ENCODE measurements around the gene SNED1.

SNED1 gene

GRCh38 chr2:240998995-240999791 lies 775 bp downstream of the SNED1 start:
- Histone ChIP-seq H3K9ac (ENCODE audit: low read depth, low read length, poor library complexity, severe bottlenecking) (no peak overlapping the region), H2AFZ (ENCODE audit: low read length) (no peak overlapping the region), H3K4me3 (ENCODE audit: low read length, poor library complexity, severe bottlenecking) (no peak overlapping the region), H3F3A (ENCODE audit: low read depth) (no peaks in the 10 kb centered on the region), H3K4me2 (ENCODE audit: low read depth, low read length, poor library complexity, severe bottlenecking) (no peak overlapping the region), H4K20me1 (ENCODE audit: insufficient read depth, low read length, poor library complexity, severe bottlenecking) (no peaks in the 10 kb centered on the region), H3K9me2 (replicated peaks; ENCODE audit: low read depth, low read length) (no peaks in the 10 kb centered on the region), H3K9me3 (ENCODE audit: insufficient read depth, low read depth, low read length) (peaks cover 19% of the 10 kb centered on the region; the same call in 1 of the 2 replicates), H3K79me2 (ENCODE audit: insufficient read depth, low read length) (no peaks in the 10 kb centered on the region), H3K27me3 (ENCODE audit: insufficient read depth, low read length, poor library complexity, severe bottlenecking) (no peaks in the 10 kb centered on the region), H3K36me3 (ENCODE audit: insufficient read depth, low read length) (no peaks in the 10 kb centered on the region), H3K4me1 (ENCODE audit: insufficient read depth, low read length, poor library complexity, severe bottlenecking) (no peaks in the 10 kb centered on the region)
- TF ChIP-seq, protein P1, sequence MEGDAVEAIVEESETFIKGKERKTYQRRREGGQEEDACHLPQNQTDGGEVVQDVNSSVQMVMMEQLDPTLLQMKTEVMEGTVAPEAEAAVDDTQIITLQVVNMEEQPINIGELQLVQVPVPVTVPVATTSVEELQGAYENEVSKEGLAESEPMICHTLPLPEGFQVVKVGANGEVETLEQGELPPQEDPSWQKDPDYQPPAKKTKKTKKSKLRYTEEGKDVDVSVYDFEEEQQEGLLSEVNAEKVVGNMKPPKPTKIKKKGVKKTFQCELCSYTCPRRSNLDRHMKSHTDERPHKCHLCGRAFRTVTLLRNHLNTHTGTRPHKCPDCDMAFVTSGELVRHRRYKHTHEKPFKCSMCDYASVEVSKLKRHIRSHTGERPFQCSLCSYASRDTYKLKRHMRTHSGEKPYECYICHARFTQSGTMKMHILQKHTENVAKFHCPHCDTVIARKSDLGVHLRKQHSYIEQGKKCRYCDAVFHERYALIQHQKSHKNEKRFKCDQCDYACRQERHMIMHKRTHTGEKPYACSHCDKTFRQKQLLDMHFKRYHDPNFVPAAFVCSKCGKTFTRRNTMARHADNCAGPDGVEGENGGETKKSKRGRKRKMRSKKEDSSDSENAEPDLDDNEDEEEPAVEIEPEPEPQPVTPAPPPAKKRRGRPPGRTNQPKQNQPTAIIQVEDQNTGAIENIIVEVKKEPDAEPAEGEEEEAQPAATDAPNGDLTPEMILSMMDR (conservative IDR thresholded peaks at IDR 0.05; ENCODE audit: low read length), result no peak
- no peak for TF ChIP-seq EZH2phosphoT487 (IDR thresholded peaks at IDR 0.05; ENCODE audit: borderline replicate concordance)

DNA sequence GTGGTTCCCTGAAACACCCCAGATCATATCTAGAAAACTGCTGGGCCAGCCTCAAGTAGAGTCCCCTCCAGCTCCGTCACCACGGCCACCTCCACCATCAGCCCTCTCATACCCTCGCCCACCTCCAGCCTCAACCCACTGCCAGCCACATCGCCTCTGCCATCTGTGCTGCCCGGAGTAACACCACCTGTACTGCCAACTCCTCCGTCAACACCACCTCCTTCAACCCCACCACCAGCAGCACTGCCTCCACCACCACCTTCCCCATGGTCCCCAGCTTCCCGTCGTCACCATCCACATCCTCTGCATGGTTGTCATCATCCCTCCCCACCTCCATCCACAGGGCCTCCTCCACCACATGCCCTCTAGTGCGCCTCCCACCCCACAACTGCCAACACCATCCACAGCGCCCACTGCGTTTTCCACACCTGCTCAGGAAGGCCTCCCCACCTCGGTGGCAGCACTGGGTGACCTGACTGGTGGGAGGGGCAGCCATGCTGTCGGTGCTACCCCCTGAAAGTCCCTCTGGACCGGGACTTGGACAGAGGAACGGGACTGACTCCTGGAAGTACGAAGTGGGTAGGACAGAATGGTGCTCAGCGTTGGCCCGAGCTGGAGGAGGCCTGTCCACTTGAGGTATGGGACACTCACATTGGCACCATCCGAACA lies 1.6 kb downstream of the SNED1 start:
- TF ChIP-seq, protein P1 (conservative IDR thresholded peaks at IDR 0.05; ENCODE audit: low read length), result no peak
- no peak for TF ChIP-seq EZH2phosphoT487 (IDR thresholded peaks at IDR 0.05; ENCODE audit: borderline replicate concordance)
- no peaks in the 10 kb centered on the region for H3K9me2 ChIP-seq (replicated peaks; ENCODE audit: low read depth, low read length)
- no peak overlapping the region for H2AFZ ChIP-seq (ENCODE audit: low read length)
- H3K4me2 ChIP-seq (ENCODE audit: low read depth, low read length, poor library complexity, severe bottlenecking), result no peak overlapping the region
- no peaks in the 10 kb centered on the region for H3K27me3 ChIP-seq (ENCODE audit: insufficient read depth, low read length, poor library complexity, severe bottlenecking)
- H3K79me2 ChIP-seq (ENCODE audit: insufficient read depth, low read length), result no peaks in the 10 kb centered on the region
- no peak overlapping the region for H3K4me3 ChIP-seq (ENCODE audit: low read length, poor library complexity, severe bottlenecking)
- H3F3A ChIP-seq (ENCODE audit: low read depth), result no peaks in the 10 kb centered on the region
- no peaks in the 10 kb centered on the region for H3K36me3 ChIP-seq (ENCODE audit: insufficient read depth, low read length)
- no peak overlapping the region for H3K9ac ChIP-seq (ENCODE audit: low read depth, low read length, poor library complexity, severe bottlenecking)
- no peaks in the 10 kb centered on the region for H3K4me1 ChIP-seq (ENCODE audit: insufficient read depth, low read length, poor library complexity, severe bottlenecking)
- H4K20me1 ChIP-seq (ENCODE audit: insufficient read depth, low read length, poor library complexity, severe bottlenecking), result no peaks in the 10 kb centered on the region
- peaks cover 19% of the 10 kb centered on the region; the same call in 1 of the 2 replicates for H3K9me3 ChIP-seq (ENCODE audit: insufficient read depth, low read depth, low read length)

GRCh38 chr2:241000831-241001321 lies 2.5 kb downstream of the SNED1 start:
- peaks cover 23% of the 10 kb centered on the region; the same call in 1 of the 2 replicates for H3K9me3 ChIP-seq (ENCODE audit: insufficient read depth, low read depth, low read length)

More at GRCh38 chr2:241000831-241001321, 2.5 kb downstream of the SNED1 start:
- no peaks in the 10 kb centered on the region for H3K9me2 ChIP-seq (replicated peaks; ENCODE audit: low read depth, low read length)
- no peaks in the 10 kb centered on the region for H4K20me1 ChIP-seq (ENCODE audit: insufficient read depth, low read length, poor library complexity, severe bottlenecking)
- no peaks in the 10 kb centered on the region for H3K27me3 ChIP-seq (ENCODE audit: insufficient read depth, low read length, poor library complexity, severe bottlenecking)
- no peaks in the 10 kb centered on the region for H3K36me3 ChIP-seq (ENCODE audit: insufficient read depth, low read length)
- TF ChIP-seq, protein P1 (conservative IDR thresholded peaks at IDR 0.05; ENCODE audit: low read length), result no peak
- no peak for TF ChIP-seq EZH2phosphoT487 (IDR thresholded peaks at IDR 0.05; ENCODE audit: borderline replicate concordance)
- no peak overlapping the region for H3K4me2 ChIP-seq (ENCODE audit: low read depth, low read length, poor library complexity, severe bottlenecking)
- H3K4me1 ChIP-seq (ENCODE audit: insufficient read depth, low read length, poor library complexity, severe bottlenecking), result no peaks in the 10 kb centered on the region
- no peak overlapping the region for H2AFZ ChIP-seq (ENCODE audit: low read length)
- H3K9ac ChIP-seq (ENCODE audit: low read depth, low read length, poor library complexity, severe bottlenecking), result no peak overlapping the region
- H3K4me3 ChIP-seq (ENCODE audit: low read length, poor library complexity, severe bottlenecking), result no peak overlapping the region
- no peaks in the 10 kb centered on the region for H3F3A ChIP-seq (ENCODE audit: low read depth)
- no peaks in the 10 kb centered on the region for H3K79me2 ChIP-seq (ENCODE audit: insufficient read depth, low read length)

Data from Loucy (cell line).